HG03439 (cell line): ENCODE measurements around the gene ARF3.
"Not testable (repeated sequence)": the region's sequence is repeated elsewhere in the genome, so short reads cannot be mapped to it uniquely, and the experiment has no call there.

Experiments used
- ATAC-seq: cut with Tn5 transposase; IDR thresholded peaks from one replicate; pipeline ENCODE4 v1.9.1; 2021; ENCODE audit warnings: mild to moderate bottlenecking, moderate library complexity; ENCODE audit not compliant: unreplicated experiment

Gene ARF3

GRCh38 chr12:48933664-48934311 is 23.5 kb downstream of the ARF3 start:
- ATAC-seq = no peak

- ATAC-seq = no peak
Measured at GRCh38 chr12:48932878-48933277, 24.4 kb downstream of the ARF3 start.

GRCh38 chr12:48930475-48930874 is 26.8 kb downstream of the ARF3 start:
- ATAC-seq = no peak

GRCh38 chr12:48929551-48929950 is 27.7 kb downstream of the ARF3 start:
- ATAC-seq = no peak

- no peak for ATAC-seq
Measured at GRCh38 chr12:48927261-48927660, 30.0 kb downstream of the ARF3 start.

GRCh38 chr12:48925304-48926011 is 31.8 kb downstream of the ARF3 start, which contains the start of gene FKBP11:
TSS of gene FKBP11 (minus strand) at chr12:48925492. CDS start at chr12:48925428, 64 bp downstream.
- peak; percentile 79 for ATAC-seq

- peak; percentile 77 for ATAC-seq
Measured at GRCh38 chr12:48924617-48925303, 32.5 kb downstream of the ARF3 start.

GRCh38 chr12:48923117-48923516 is 34.2 kb downstream of the ARF3 start:
- ATAC-seq = no peak

GRCh38 chr12:48917857-48918537 is 39.3 kb downstream of the ARF3 start:
- no peak for ATAC-seq

GRCh38 chr12:48910196-48910595 is 47.1 kb downstream of the ARF3 start:
- no peak for ATAC-seq

- ATAC-seq = not testable (repeated sequence)
Measured at GRCh38 chr12:48909698-48910097, 47.6 kb downstream of the ARF3 start.

- ATAC-seq = no peak
Measured at GRCh38 chr12:48907245-48907644, 50.0 kb downstream of the ARF3 start.

GRCh38 chr12:48903982-48904411 is 53.3 kb downstream of the ARF3 start:
- ATAC-seq = peak; percentile 60

GRCh38 chr12:48903363-48903981 is 53.8 kb downstream of the ARF3 start:
- ATAC-seq = no peak

- peak; percentile 75 for ATAC-seq
Measured at GRCh38 chr12:48901278-48901677, 56.0 kb downstream of the ARF3 start.

- ATAC-seq = no peak
Measured at GRCh38 chr12:48899651-48900050, 57.6 kb downstream of the ARF3 start.

GRCh38 chr12:48894271-48894670 is 63.0 kb downstream of the ARF3 start:
- ATAC-seq = no peak

GRCh38 chr12:48890657-48891418 is 66.4 kb downstream of the ARF3 start:
- ATAC-seq = no peak

GRCh38 chr12:48889679-48890078 is 67.6 kb downstream of the ARF3 start:
- ATAC-seq = no peak
